Tibial nerve (tissue), 4 donors: Measurements from ENCODE around the gene IGF2. TPM values are rescaled to one million over a fixed set of nuclear protein-coding genes. Genes with fewer than 3 reads are reported as not detected.

Experiments
- DNase-seq, 2 donors: peaks; one replicate each; pipeline ENCODE4 v3.0.0-alpha.2; 2019; ENCODE audit warnings: low spot score in 2 of 2
- H3K27ac ChIP-seq, 4 donors: fragments of 200-600 bp; sonication (generic) in 3 of 4; one replicate each; pipeline ENCODE4 v1.5.1; 2017 to 2019; ENCODE audit warnings: mild to moderate bottlenecking in 1 of 4
- H3K27me3 ChIP-seq, 2 donors: fragments of 200-600 bp; sonication (generic) in 1 of 2; one replicate each; pipeline versions ENCODE4 v1.5.1 to v1.6.0; 2017 to 2019
- H3K36me3 ChIP-seq, 3 donors: fragments of 200-600 bp; sonication (generic); one replicate each; pipeline ENCODE4 v1.5.1; 2018 to 2019
- H3K4me1 ChIP-seq, 4 donors: fragments of 200-600 bp; sonication (generic) in 3 of 4; one replicate each; pipeline ENCODE4 v1.5.1; 2017 to 2019
- H3K4me3 ChIP-seq, 4 donors: fragments of 200-600 bp; sonication (generic) in 3 of 4; one replicate each; pipeline ENCODE4 v1.5.1; 2017 to 2019; ENCODE audit warnings: mild to moderate bottlenecking in 1 of 4, moderate library complexity in 1 of 4
- H3K9me3 ChIP-seq, 4 donors: fragments of 200-600 bp; sonication (generic) in 3 of 4; one replicate each; pipeline ENCODE4 v1.5.1; 2017 to 2019
- CTCF ChIP-seq, 5 experiments: fragments of 200-600 bp in 3 of 5; fragments of 450-650 bp in 2 of 5; sonication (generic) in 3 of 5; IDR thresholded peaks; one replicate each; pipeline ENCODE4 v1.5.1; 2016 to 2019; ENCODE audit warnings: antibody characterized with exemption in 5 of 5, mild to moderate bottlenecking in 3 of 5, moderate library complexity in 2 of 5
- EP300 ChIP-seq, 2 donors: sonication (generic); formaldehyde crosslinking; IDR thresholded peaks; one replicate each; pipeline ENCODE4 v1.6.1; 2017; ENCODE audit warnings: antibody characterized with exemption in 2 of 2, mild to moderate bottlenecking in 1 of 2
- POLR2A ChIP-seq, 2 donors: fragments of 450-650 bp; IDR thresholded peaks; one replicate each; pipeline ENCODE4 v1.6.1; 2017; ENCODE audit warnings: antibody characterized with exemption in 2 of 2, mild to moderate bottlenecking in 2 of 2, moderate library complexity in 2 of 2
- WGBS, 2 donors: methylation state at CpG; one replicate each; pipeline ENCODE4 v1.1.5; 2018; 5-methylcytosine and 5-hydroxymethylcytosine counted together
- total RNA-seq, 4 donors: library from RNA; depleted of rRNA; stranded (reverse); fragments of >200 nt; gene quantifications; one replicate each; pipeline ENCODE4 v1.1.0, GENCODE V29; 2016

Gene IGF2
- total RNA-seq, 4 donors from 2014 or later: 131 to 246 (median 173) TPM

GRCh38 chr11:2120359-2121100, 18.7 kb downstream of the IGF2 start:
- WGBS, 2 donors: 60 to 65% methylated on average over 15 to 20 of the region's 23 CpGs
- Histone ChIP-seq H3K36me3 (no peaks in the 10 kb centered on the region), H3K9me3 (peaks cover 0 to 26% (median 0%) of the 10 kb centered on the region in 4 donors), H3K4me1 (peaks cover 0 to 17% (median 0%) of the 10 kb centered on the region in 4 donors), H3K27ac (no peak overlapping the region), H3K27me3 (peaks cover 0 to 24% of the 10 kb centered on the region in 2 donors), H3K4me3 (no peak overlapping the region)
- TF ChIP-seq CTCF (IDR thresholded peaks at IDR 0.05) (no peak), EP300 (IDR thresholded peaks at IDR 0.05) (no peak), POLR2A (IDR thresholded peaks at IDR 0.05) (no peak)
- no peak for DNase-seq

DNA sequence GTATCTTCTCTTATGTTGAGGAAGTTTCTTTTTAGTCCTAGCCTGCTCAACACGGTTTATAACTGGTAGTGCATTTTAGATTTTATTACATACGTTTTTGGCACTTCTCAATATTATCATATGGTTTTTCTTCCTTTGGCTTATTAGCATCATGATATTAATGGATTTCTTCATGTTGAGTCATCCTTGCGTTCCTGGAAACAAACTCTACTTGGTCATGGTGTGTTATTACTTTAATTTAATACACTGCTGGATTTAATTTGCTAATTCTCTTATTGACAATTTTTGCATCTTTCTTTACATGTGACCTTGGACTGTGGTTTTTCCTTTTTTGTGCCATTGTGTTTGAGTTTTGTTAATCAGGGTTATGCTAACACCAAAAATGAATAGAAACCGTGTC, 20.5 kb downstream of the IGF2 start:
- DNase-seq: no peak
- Histone ChIP-seq H3K27me3 (peaks cover 0 to 24% of the 10 kb centered on the region in 2 donors), H3K27ac (no peak overlapping the region), H3K36me3 (no peaks in the 10 kb centered on the region), H3K9me3 (peaks cover 0 to 31% (median 0%) of the 10 kb centered on the region in 4 donors), H3K4me3 (no peak overlapping the region), H3K4me1 (peaks cover 0 to 17% (median 0%) of the 10 kb centered on the region in 4 donors)
- 81 to 84% methylated on average over 4 of the region's 4 CpGs for WGBS, 2 donors
- no peak for TF ChIP-seq EP300 (IDR thresholded peaks at IDR 0.05)

- 85 to 93% methylated on average over 1 of the region's 1 CpG for WGBS, 2 donors
- TF ChIP-seq EP300 (IDR thresholded peaks at IDR 0.05) (no peak), CTCF (IDR thresholded peaks at IDR 0.05) (no peak), POLR2A (IDR thresholded peaks at IDR 0.05) (no peak)
- H3K4me3 ChIP-seq: no peak overlapping the region
- no peak for DNase-seq
- H3K27ac ChIP-seq: no peak overlapping the region
- peaks cover 0 to 31% (median 0%) of the 10 kb centered on the region in 4 donors for H3K9me3 ChIP-seq
- H3K4me1 ChIP-seq: no peaks in the 10 kb centered on the region
- H3K27me3 ChIP-seq: peaks cover 0 to 14% of the 10 kb centered on the region in 2 donors
- H3K36me3 ChIP-seq: no peaks in the 10 kb centered on the region
These were observed 22.5 kb downstream of the IGF2 start for GRCh38 chr11:2116680-2117079.

GRCh38 chr11:2115308-2115707, 23.9 kb downstream of the IGF2 start:
- no peak for TF ChIP-seq EP300 (IDR thresholded peaks at IDR 0.05)
- no peak for TF ChIP-seq CTCF (IDR thresholded peaks at IDR 0.05)
- no peak for TF ChIP-seq POLR2A (IDR thresholded peaks at IDR 0.05)
- H3K4me1 ChIP-seq: no peaks in the 10 kb centered on the region
- no peak for DNase-seq
- 95 to 96% methylated on average over 11 to 12 of the region's 12 CpGs for WGBS, 2 donors
- no peak overlapping the region for H3K27ac ChIP-seq
- peaks cover 0 to under 1% of the 10 kb centered on the region in 2 donors for H3K27me3 ChIP-seq
- no peaks in the 10 kb centered on the region for H3K36me3 ChIP-seq
- H3K4me3 ChIP-seq: no peak overlapping the region
- peaks cover 0 to 31% (median 0%) of the 10 kb centered on the region in 4 donors for H3K9me3 ChIP-seq

GRCh38 chr11:2114430-2115241, 24.6 kb downstream of the IGF2 start:
- H3K9me3 ChIP-seq: peaks cover 0 to 35% (median 0%) of the 10 kb centered on the region in 4 donors
- no peak for DNase-seq
- WGBS, 2 donors: 81 to 83% methylated on average over 29 to 30 of the region's 32 CpGs
- no peak for TF ChIP-seq POLR2A (IDR thresholded peaks at IDR 0.05)
- TF ChIP-seq EP300 (IDR thresholded peaks at IDR 0.05): no peak
- no peak for TF ChIP-seq CTCF (IDR thresholded peaks at IDR 0.05)
- no peaks in the 10 kb centered on the region for H3K36me3 ChIP-seq
- H3K4me1 ChIP-seq: peaks cover 0 to 2% (median 0%) of the 10 kb centered on the region in 4 donors
- no peak overlapping the region for H3K27ac ChIP-seq
- no peak overlapping the region for H3K4me3 ChIP-seq
- H3K27me3 ChIP-seq: no peaks in the 10 kb centered on the region
